Measurements from ENCODE around the gene EFNA4.

Gene EFNA4

GRCh38 chr1:155079487-155080311, 16.2 kb downstream of the EFNA4 start:
- H3K9me3 ChIP-seq (ENCODE audit: control insufficient read depth, insufficient read depth, low read depth, low read length), result no peaks in the 10 kb centered on the region
- H3K27ac ChIP-seq (ENCODE audit: extremely low read depth, low read depth, low read length), result peak overlapping the region; percentile 43; the same call in 1 of the 2 replicates
- H3K4me1 ChIP-seq (ENCODE audit: control insufficient read depth, insufficient read depth, low read length), result peaks cover 9% of the 10 kb centered on the region; the same call in 1 of the 2 replicates
- ChIA-PET POLR2A (interaction anchor here (1.6 to 2.1 kb wide), 3 partner anchors 15 to 29 kb away, joined by 6 read pairs; partner anchors contain the start of gene ADAM15), CTCF (interaction anchor here (0.6 to 2.2 kb wide), 11 partner anchors 10 to 600 kb away, joined by 3 to 13 read pairs (median 4); partner anchors contain the start of gene ADAM15)
- peak overlapping the region; percentile 44 for H3K4me3 ChIP-seq (ENCODE audit: low read depth, low read length)
- no peaks in the 10 kb centered on the region for H3K36me3 ChIP-seq (ENCODE audit: control insufficient read depth in 2 of 2, insufficient read depth in 1 of 2, low read length in 2 of 2)
- TF ChIP-seq ZNF692 (tag by site-specific recombination; IDR thresholded peaks at IDR 0.05), result 0 out of 2 replicates have a peak, but pooled peaks have one; percentile 12
- peak; percentile 92 for TF ChIP-seq EGR2 (tag by site-specific recombination; IDR thresholded peaks at IDR 0.05; ENCODE audit: low read depth)
- peak; percentile 46; the same call in 1 of the 2 replicates for TF ChIP-seq KLF8 (tag by site-specific recombination; IDR thresholded peaks at IDR 0.05)
- peak; percentile 21; the same call in 1 of the 2 replicates for TF ChIP-seq MYNN (tag by site-specific recombination; IDR thresholded peaks at IDR 0.05; ENCODE audit: borderline replicate concordance)
- no peak for TF ChIP-seq ZNF626 (tag by site-specific recombination; IDR thresholded peaks at IDR 0.05)
- no peak for TF ChIP-seq BCL6B (tag by site-specific recombination; IDR thresholded peaks at IDR 0.05)
- TF ChIP-seq, protein P1, sequence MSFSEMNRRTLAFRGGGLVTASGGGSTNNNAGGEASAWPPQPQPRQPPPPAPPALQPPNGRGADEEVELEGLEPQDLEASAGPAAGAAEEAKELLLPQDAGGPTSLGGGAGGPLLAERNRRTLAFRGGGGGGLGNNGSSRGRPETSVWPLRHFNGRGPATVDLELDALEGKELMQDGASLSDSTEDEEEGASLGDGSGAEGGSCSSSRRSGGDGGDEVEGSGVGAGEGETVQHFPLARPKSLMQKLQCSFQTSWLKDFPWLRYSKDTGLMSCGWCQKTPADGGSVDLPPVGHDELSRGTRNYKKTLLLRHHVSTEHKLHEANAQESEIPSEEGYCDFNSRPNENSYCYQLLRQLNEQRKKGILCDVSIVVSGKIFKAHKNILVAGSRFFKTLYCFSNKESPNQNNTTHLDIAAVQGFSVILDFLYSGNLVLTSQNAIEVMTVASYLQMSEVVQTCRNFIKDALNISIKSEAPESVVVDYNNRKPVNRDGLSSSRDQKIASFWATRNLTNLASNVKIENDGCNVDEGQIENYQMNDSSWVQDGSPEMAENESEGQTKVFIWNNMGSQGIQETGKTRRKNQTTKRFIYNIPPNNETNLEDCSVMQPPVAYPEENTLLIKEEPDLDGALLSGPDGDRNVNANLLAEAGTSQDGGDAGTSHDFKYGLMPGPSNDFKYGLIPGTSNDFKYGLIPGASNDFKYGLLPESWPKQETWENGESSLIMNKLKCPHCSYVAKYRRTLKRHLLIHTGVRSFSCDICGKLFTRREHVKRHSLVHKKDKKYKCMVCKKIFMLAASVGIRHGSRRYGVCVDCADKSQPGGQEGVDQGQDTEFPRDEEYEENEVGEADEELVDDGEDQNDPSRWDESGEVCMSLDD (tag by site-specific recombination; IDR thresholded peaks at IDR 0.05), result peak; percentile 85
- TF ChIP-seq HOXA7 (CRISPR knock-in tag; IDR thresholded peaks at IDR 0.05; ENCODE audit: borderline replicate concordance), result no peak
- peak; percentile 48 for TF ChIP-seq PATZ1 (tag by site-specific recombination; IDR thresholded peaks at IDR 0.05)
- TF ChIP-seq KLF9 (tag by site-specific recombination; IDR thresholded peaks at IDR 0.05; ENCODE audit: low read depth), result peak; percentile 22; the same call in 1 of the 2 replicates
- TF ChIP-seq ZFP41 (tag by site-specific recombination; IDR thresholded peaks at IDR 0.05; ENCODE audit: borderline replicate concordance), result no peak
- TF ChIP-seq HIC1 (tag by site-specific recombination; IDR thresholded peaks at IDR 0.05), result peak; percentile 63; the same call in 1 of the 2 replicates
- TF ChIP-seq ZBTB20 (tag by site-specific recombination; IDR thresholded peaks at IDR 0.05), result peak; percentile 98
- peak; percentile 75; the same call in 1 of the 2 replicates for TF ChIP-seq ZBTB17 (tag by site-specific recombination; IDR thresholded peaks at IDR 0.05)
- peak; percentile 97 for TF ChIP-seq GLIS2 (tag by site-specific recombination; IDR thresholded peaks at IDR 0.05)
- peak; percentile 70 for TF ChIP-seq ZBTB7A (tag by site-specific recombination; IDR thresholded peaks at IDR 0.05; ENCODE audit: low read depth)
- TF ChIP-seq ZNF449 (tag by site-specific recombination; IDR thresholded peaks at IDR 0.05), result peak; percentile 42; the same call in 1 of the 2 replicates
- TF ChIP-seq ZNF18 (tag by site-specific recombination; IDR thresholded peaks at IDR 0.05), result peak; percentile 80; the same call in 1 of the 2 replicates
- peak; percentile 71 for TF ChIP-seq GLIS1 (tag by site-specific recombination; IDR thresholded peaks at IDR 0.05)
- TF ChIP-seq ZFHX2 (tag by site-specific recombination; conservative IDR thresholded peaks at IDR 0.05), result peak; percentile 98
- TF ChIP-seq ZNF843 (tag by site-specific recombination; IDR thresholded peaks at IDR 0.05), result 0 out of 2 replicates have a peak, but pooled peaks have one; percentile 19
- peak; percentile 94 for TF ChIP-seq ZNF423 (tag by site-specific recombination; IDR thresholded peaks at IDR 0.05)
